ENCODE measurements around the gene ATP6V1A. TPM values are rescaled to one million over a fixed set of nuclear protein-coding genes. Genes with fewer than 3 reads are reported as not detected.
A peak's percentile ranks its signal among the peaks of the same experiment; 100 is the strongest.

ATP6V1A gene
- total and polyA plus RNA-seq, 2 of the 13 experiments (the other 11 are each of a cell fraction or from before 2014, with no cell fraction given) = 23.4 to 95.1 TPM

- TF ChIP-seq NCOA1 (CRISPR knock-in tag; IDR thresholded peaks at IDR 0.05) (0 out of 2 replicates have a peak, but pooled peaks have one; percentile 40), ZNF30 (CRISPR knock-in tag; IDR thresholded peaks at IDR 0.05) (no peak), ARNT (IDR thresholded peaks at IDR 0.05) (no peak), RAD51 (IDR thresholded peaks at IDR 0.05; ENCODE audit: borderline replicate concordance) (no peak), ZMAT5 (CRISPR knock-in tag; IDR thresholded peaks at IDR 0.05; ENCODE audit: borderline replicate concordance, low read depth) (no peak), THAP11 (CRISPR knock-in tag; IDR thresholded peaks at IDR 0.05) (no peak), KDM1A (CRISPR knock-in tag; IDR thresholded peaks at IDR 0.05) (no peak), ZNF75D (CRISPR knock-in tag; IDR thresholded peaks at IDR 0.05; ENCODE audit: borderline replicate concordance) (no peak), ZNF510 (CRISPR knock-in tag; IDR thresholded peaks at IDR 0.05; ENCODE audit: low read depth) (0 out of 2 replicates have a peak, but pooled peaks have one; percentile 38), REXO4 (CRISPR knock-in tag; IDR thresholded peaks at IDR 0.05; ENCODE audit: borderline replicate concordance) (no peak), TRIM24 (CRISPR knock-in tag; IDR thresholded peaks at IDR 0.05) (no peak), POLR2AphosphoS5 (IDR thresholded peaks at IDR 0.05; ENCODE audit: low read depth, low read length) (peak; percentile 39; the same call in 1 of the 2 replicates), JUNB (CRISPR knock-in tag; IDR thresholded peaks at IDR 0.05; ENCODE audit: borderline replicate concordance) (no peak), ATF6 (CRISPR knock-in tag; conservative IDR thresholded peaks at IDR 0.05) (no peak), RFXAP (CRISPR knock-in tag; IDR thresholded peaks at IDR 0.05; ENCODE audit: borderline replicate concordance) (no peak), MLXIP (CRISPR knock-in tag; IDR thresholded peaks at IDR 0.05; ENCODE audit: borderline replicate concordance) (no peak), GTF2F1 (IDR thresholded peaks at IDR 0.05; ENCODE audit: low read length) (no peak), ZNF777 (CRISPR knock-in tag; IDR thresholded peaks at IDR 0.05) (no peak), SATB2 (CRISPR knock-in tag; IDR thresholded peaks at IDR 0.05) (no peak), CEBPB (IDR thresholded peaks at IDR 0.05; ENCODE audit: borderline replicate concordance, low read depth, low read length) (peak; percentile 4; the same call in 1 of the 2 replicates), HNRNPLL (IDR thresholded peaks at IDR 0.05; ENCODE audit: low read depth, low read length, poor library complexity, severe bottlenecking) (no peak), ZFP82 (CRISPR knock-in tag; IDR thresholded peaks at IDR 0.05; ENCODE audit: borderline replicate concordance) (no peak), BRD4 (CRISPR knock-in tag; IDR thresholded peaks at IDR 0.05) (no peak), TEAD2 (CRISPR knock-in tag; IDR thresholded peaks at IDR 0.05) (no peak), DRAP1 (CRISPR knock-in tag; IDR thresholded peaks at IDR 0.05) (no peak), ZNF746 (CRISPR knock-in tag; IDR thresholded peaks at IDR 0.05) (no peak), ZNF614 (CRISPR knock-in tag; IDR thresholded peaks at IDR 0.05; ENCODE audit: borderline replicate concordance) (peak; percentile 5; the same call in 1 of the 2 replicates)
Observed at GRCh38 chr3:113697500-113698090, 49.2 kb upstream of the ATP6V1A start (continued).
